ENCODE data around the gene SOX6. TPM values are rescaled to one million over a fixed set of nuclear protein-coding genes. Genes with fewer than 3 reads are reported as not detected.

Gene SOX6
- total and polyA plus RNA-seq, 2 of the 13 experiments (the other 11 are each of a cell fraction or from before 2014, with no cell fraction given), result 2.6 to 11.2 TPM

DNA sequence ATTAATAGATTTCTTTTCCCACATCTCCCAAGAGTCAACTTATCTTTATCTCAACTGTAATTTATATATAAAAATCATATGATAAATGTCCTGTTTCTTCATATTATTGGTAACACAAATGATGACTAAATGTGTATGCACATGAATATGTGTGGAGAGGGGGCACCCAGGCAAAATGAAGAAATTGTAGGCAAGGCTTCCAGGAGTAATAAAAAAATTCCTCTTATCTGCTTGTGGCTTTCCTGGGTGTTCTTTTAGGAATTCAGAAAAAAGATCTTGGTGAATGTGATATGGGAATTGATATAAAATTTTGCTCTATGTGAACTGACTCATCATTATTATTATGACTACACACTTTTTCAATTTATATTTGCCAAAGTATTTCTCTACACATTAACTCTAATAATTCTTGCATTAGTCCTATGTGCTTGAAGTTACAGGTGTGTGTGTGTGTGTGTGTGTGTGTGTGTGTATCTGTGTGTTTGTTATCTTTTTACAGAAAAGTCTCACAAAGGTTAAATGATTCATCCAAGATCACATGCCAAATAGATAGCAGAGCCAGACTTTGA, 197.8 kb downstream of the SOX6 start:
- no peak overlapping the region for H3K27ac ChIP-seq (ENCODE audit: extremely low read length, insufficient read depth, low read length)
- no peaks in the 10 kb centered on the region for H3K9me3 ChIP-seq (ENCODE audit: low read length)
- no peak overlapping the region for H3K9ac ChIP-seq (ENCODE audit: insufficient read depth, low read depth, low read length)
- POLR2A ChIA-PET, result no interaction called here
- no peaks in the 10 kb centered on the region for H3K27me3 ChIP-seq (ENCODE audit: control insufficient read depth in 1 of 2, insufficient read depth in 2 of 2, low read length in 2 of 2)
- in situ Hi-C loops (cut with HindIII; ENCODE audit: extremely low pct_ligation_motif_present, low pct_unique_long_range_greater_than_20kb), result no loop called here
- peaks cover 33% of the 10 kb centered on the region for H3K4me1 ChIP-seq (ENCODE audit: insufficient read depth, low read length)
- no peaks in the 10 kb centered on the region for H4K20me1 ChIP-seq (ENCODE audit: insufficient read depth, low read length)
- H3K79me2 ChIP-seq (ENCODE audit: insufficient read depth, low read length), result no peaks in the 10 kb centered on the region
- CTCF ChIA-PET (ENCODE audit: low intra/inter-chr PET ratio, low total read pairs), result no interaction called here
- BruUV-seq (replicated peaks), result no TSS peak
- FAIRE-seq (no peak), ATAC-seq (no peak), DNase-seq (ENCODE audit: low spot score) (no peak)
- no peak overlapping the region for H3K4me3 ChIP-seq (replicated peaks in 1 of 3; ENCODE audit: insufficient read depth in 1 of 3, low read depth in 2 of 3, low read length in 3 of 3)
- TF ChIP-seq ZNF607 (CRISPR knock-in tag; IDR thresholded peaks at IDR 0.05; ENCODE audit: borderline replicate concordance) (no peak), POLR2AphosphoS2 (IDR thresholded peaks at IDR 0.05; ENCODE audit: low read depth, low read length) (no peak), JUN (CRISPR knock-in tag; IDR thresholded peaks at IDR 0.05) (no peak), SALL1 (CRISPR knock-in tag; IDR thresholded peaks at IDR 0.05) (no peak)
- TF ChIP-seq, protein P1, sequence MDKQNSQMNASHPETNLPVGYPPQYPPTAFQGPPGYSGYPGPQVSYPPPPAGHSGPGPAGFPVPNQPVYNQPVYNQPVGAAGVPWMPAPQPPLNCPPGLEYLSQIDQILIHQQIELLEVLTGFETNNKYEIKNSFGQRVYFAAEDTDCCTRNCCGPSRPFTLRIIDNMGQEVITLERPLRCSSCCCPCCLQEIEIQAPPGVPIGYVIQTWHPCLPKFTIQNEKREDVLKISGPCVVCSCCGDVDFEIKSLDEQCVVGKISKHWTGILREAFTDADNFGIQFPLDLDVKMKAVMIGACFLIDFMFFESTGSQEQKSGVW (CRISPR knock-in tag; IDR thresholded peaks at IDR 0.05; ENCODE audit: borderline replicate concordance), result no peak
- intact Hi-C loops (cut with micrococcal nuclease; ENCODE audit: unreplicated experiment), result no loop called here
- no peak overlapping the region for H3K4me2 ChIP-seq (ENCODE audit: low read depth, low read length)
- no peaks in the 10 kb centered on the region for H3K36me3 ChIP-seq (replicated peaks in 1 of 2; ENCODE audit: control insufficient read depth in 1 of 2, insufficient read depth in 2 of 2, low read length in 2 of 2)
- no peak overlapping the region for H2AFZ ChIP-seq (ENCODE audit: low read length)

DNA sequence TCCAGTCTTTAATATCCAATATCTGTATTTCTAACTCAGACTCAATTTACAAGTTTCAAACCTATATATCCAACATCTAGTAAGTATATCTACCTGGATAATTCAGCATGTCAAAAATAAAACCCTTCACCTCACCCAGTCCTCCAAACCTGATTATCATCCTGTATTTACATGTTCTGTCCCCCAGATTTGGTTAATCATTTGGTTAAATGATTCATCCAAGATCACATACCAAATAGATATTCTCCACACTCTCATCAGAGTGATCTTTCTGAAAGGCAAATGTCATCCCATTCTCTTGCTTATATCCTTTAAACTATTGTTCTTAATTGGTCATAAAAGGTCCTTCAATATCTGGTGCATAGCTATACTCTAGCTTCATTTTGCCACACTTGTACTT, 199.0 kb downstream of the SOX6 start:
- in situ Hi-C loops (cut with HindIII; ENCODE audit: extremely low pct_ligation_motif_present, low pct_unique_long_range_greater_than_20kb), result no loop called here
- H3K4me3 ChIP-seq (replicated peaks in 1 of 3; ENCODE audit: insufficient read depth in 1 of 3, low read depth in 2 of 3, low read length in 3 of 3), result no peak overlapping the region
- no peak for FAIRE-seq
- no peak overlapping the region for H3K27ac ChIP-seq (ENCODE audit: extremely low read length, insufficient read depth, low read length)
- TF ChIP-seq CBFB (CRISPR knock-in tag; IDR thresholded peaks at IDR 0.05), result no peak
- TF ChIP-seq, protein P2, sequence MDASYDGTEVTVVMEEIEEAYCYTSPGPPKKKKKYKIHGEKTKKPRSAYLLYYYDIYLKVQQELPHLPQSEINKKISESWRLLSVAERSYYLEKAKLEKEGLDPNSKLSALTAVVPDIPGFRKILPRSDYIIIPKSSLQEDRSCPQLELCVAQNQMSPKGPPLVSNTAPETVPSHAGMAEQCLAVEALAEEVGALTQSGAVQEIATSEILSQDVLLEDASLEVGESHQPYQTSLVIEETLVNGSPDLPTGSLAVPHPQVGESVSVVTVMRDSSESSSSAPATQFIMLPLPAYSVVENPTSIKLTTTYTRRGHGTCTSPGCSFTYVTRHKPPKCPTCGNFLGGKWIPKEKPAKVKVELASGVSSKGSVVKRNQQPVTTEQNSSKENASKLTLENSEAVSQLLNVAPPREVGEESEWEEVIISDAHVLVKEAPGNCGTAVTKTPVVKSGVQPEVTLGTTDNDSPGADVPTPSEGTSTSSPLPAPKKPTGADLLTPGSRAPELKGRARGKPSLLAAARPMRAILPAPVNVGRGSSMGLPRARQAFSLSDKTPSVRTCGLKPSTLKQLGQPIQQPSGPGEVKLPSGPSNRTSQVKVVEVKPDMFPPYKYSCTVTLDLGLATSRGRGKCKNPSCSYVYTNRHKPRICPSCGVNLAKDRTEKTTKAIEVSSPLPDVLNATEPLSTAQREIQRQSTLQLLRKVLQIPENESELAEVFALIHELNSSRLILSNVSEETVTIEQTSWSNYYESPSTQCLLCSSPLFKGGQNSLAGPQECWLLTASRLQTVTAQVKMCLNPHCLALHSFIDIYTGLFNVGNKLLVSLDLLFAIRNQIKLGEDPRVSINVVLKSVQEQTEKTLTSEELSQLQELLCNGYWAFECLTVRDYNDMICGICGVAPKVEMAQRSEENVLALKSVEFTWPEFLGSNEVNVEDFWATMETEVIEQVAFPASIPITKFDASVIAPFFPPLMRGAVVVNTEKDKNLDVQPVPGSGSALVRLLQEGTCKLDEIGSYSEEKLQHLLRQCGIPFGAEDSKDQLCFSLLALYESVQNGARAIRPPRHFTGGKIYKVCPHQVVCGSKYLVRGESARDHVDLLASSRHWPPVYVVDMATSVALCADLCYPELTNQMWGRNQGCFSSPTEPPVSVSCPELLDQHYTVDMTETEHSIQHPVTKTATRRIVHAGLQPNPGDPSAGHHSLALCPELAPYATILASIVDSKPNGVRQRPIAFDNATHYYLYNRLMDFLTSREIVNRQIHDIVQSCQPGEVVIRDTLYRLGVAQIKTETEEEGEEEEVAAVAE (CRISPR knock-in tag; IDR thresholded peaks at IDR 0.05; ENCODE audit: borderline replicate concordance), result no peak
- no peak for TF ChIP-seq ZNF143 (CRISPR knock-in tag; IDR thresholded peaks at IDR 0.05)
- no peak for TF ChIP-seq LCORL (IDR thresholded peaks at IDR 0.05)
- no peak for TF ChIP-seq LCORL (CRISPR knock-in tag; IDR thresholded peaks at IDR 0.05)
- TF ChIP-seq RFX1 (IDR thresholded peaks at IDR 0.05), result no peak
- TF ChIP-seq ZNF235 (CRISPR knock-in tag; IDR thresholded peaks at IDR 0.05; ENCODE audit: borderline replicate concordance), result no peak
- no peak for TF ChIP-seq CENPX (CRISPR knock-in tag; IDR thresholded peaks at IDR 0.05)
- no peak for TF ChIP-seq ZNF644 (CRISPR knock-in tag; IDR thresholded peaks at IDR 0.05; ENCODE audit: low read depth)
- TF ChIP-seq, protein P3, sequence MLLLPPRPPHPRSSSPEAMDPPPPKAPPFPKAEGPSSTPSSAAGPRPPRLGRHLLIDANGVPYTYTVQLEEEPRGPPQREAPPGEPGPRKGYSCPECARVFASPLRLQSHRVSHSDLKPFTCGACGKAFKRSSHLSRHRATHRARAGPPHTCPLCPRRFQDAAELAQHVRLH (CRISPR knock-in tag; IDR thresholded peaks at IDR 0.05; ENCODE audit: borderline replicate concordance, low read depth), result no peak
- TF ChIP-seq SMARCE1 (IDR thresholded peaks at IDR 0.05; ENCODE audit: borderline replicate concordance), result no peak
- no peak for TF ChIP-seq RFX5 (IDR thresholded peaks at IDR 0.05; ENCODE audit: low read depth, low read length)
- H3K4me1 ChIP-seq (ENCODE audit: insufficient read depth, low read length), result peaks cover 45% of the 10 kb centered on the region
- H4K20me1 ChIP-seq (ENCODE audit: insufficient read depth, low read length), result no peaks in the 10 kb centered on the region
- no peak for DNase-seq (ENCODE audit: low spot score)
- no peaks in the 10 kb centered on the region for H3K36me3 ChIP-seq (replicated peaks in 1 of 2; ENCODE audit: control insufficient read depth in 1 of 2, insufficient read depth in 2 of 2, low read length in 2 of 2)
- ATAC-seq, result no peak
- H3K9me3 ChIP-seq (ENCODE audit: low read length), result no peaks in the 10 kb centered on the region
- H3K9ac ChIP-seq (ENCODE audit: insufficient read depth, low read depth, low read length), result no peak overlapping the region
- ChIA-PET POLR2A (no interaction called here), CTCF (ENCODE audit: low intra/inter-chr PET ratio, low total read pairs) (no interaction called here)
- no peaks in the 10 kb centered on the region for H3K27me3 ChIP-seq (ENCODE audit: control insufficient read depth in 1 of 2, insufficient read depth in 2 of 2, low read length in 2 of 2)
- H3K4me2 ChIP-seq (ENCODE audit: low read depth, low read length), result no peak overlapping the region
- BruUV-seq (replicated peaks), result no TSS peak
- intact Hi-C loops (cut with micrococcal nuclease; ENCODE audit: unreplicated experiment), result no loop called here
- no peaks in the 10 kb centered on the region for H3K79me2 ChIP-seq (ENCODE audit: insufficient read depth, low read length)
- H2AFZ ChIP-seq (ENCODE audit: low read length), result no peak overlapping the region
